ENCODE measurements around the gene CAMTA1. TPM values are rescaled to one million over a fixed set of nuclear protein-coding genes. Genes with fewer than 3 reads are reported as not detected.

The CAMTA1 gene
- polyA plus RNA-seq, 1 experiment = 23.1 TPM

GRCh38 chr1:6819246-6820040 lies 34.2 kb downstream of the CAMTA1 start:
- POLR2A ChIA-PET = no interaction called here
- Histone ChIP-seq H3K4me3 (ENCODE audit: low read depth, low read length) (no peak overlapping the region), H3K27me3 (ENCODE audit: control insufficient read depth, insufficient read depth, low read length) (no peaks in the 10 kb centered on the region), H3K36me3 (ENCODE audit: control insufficient read depth, insufficient read depth, low read length) (no peaks in the 10 kb centered on the region)
- CTCF ChIA-PET = interaction anchor here (0.6 to 1.3 kb wide), 3 partner anchors 16 to 373 kb away, joined by 3 to 4 read pairs (median 3); no protein-coding TSS in a partner anchor
- DNase-seq (ENCODE audit: low read depth) = no peak
- TF ChIP-seq, protein P1, sequence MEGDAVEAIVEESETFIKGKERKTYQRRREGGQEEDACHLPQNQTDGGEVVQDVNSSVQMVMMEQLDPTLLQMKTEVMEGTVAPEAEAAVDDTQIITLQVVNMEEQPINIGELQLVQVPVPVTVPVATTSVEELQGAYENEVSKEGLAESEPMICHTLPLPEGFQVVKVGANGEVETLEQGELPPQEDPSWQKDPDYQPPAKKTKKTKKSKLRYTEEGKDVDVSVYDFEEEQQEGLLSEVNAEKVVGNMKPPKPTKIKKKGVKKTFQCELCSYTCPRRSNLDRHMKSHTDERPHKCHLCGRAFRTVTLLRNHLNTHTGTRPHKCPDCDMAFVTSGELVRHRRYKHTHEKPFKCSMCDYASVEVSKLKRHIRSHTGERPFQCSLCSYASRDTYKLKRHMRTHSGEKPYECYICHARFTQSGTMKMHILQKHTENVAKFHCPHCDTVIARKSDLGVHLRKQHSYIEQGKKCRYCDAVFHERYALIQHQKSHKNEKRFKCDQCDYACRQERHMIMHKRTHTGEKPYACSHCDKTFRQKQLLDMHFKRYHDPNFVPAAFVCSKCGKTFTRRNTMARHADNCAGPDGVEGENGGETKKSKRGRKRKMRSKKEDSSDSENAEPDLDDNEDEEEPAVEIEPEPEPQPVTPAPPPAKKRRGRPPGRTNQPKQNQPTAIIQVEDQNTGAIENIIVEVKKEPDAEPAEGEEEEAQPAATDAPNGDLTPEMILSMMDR (IDR thresholded peaks at IDR 0.05; ENCODE audit: insufficient read depth, low read depth, low read length) = no peak

DNA sequence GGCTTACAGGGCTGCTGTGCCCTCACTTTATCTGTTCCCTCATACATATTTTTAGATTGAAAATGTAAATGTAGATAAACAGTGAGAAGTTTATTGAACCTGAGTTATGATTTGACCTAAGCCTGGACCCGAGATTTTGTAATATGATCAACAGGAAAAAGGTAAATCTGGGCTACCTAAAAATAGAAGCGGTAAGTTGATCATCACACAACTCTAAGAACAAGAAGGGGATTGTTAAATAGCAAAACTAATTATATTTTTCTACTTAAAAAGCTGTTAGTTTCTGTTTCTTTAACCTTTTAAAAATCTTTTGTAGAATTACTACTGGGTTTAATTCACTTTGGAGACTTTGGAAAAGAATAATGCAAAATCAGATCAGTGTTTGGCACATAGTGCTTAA lies 35.6 kb downstream of the CAMTA1 start:
- ChIA-PET POLR2A (no interaction called here), CTCF (no interaction called here)
- Histone ChIP-seq H3K36me3 (ENCODE audit: control insufficient read depth, insufficient read depth, low read length) (no peaks in the 10 kb centered on the region), H3K27me3 (ENCODE audit: control insufficient read depth, insufficient read depth, low read length) (no peaks in the 10 kb centered on the region), H3K4me3 (ENCODE audit: low read depth, low read length) (no peak overlapping the region)
- TF ChIP-seq, protein P1 (IDR thresholded peaks at IDR 0.05; ENCODE audit: insufficient read depth, low read depth, low read length) = no peak
- no peak for DNase-seq (ENCODE audit: low read depth)

GRCh38 chr1:6822530-6823359 lies 37.5 kb downstream of the CAMTA1 start:
- CTCF ChIA-PET = no interaction called here
- Histone ChIP-seq H3K27me3 (ENCODE audit: control insufficient read depth, insufficient read depth, low read length) (no peaks in the 10 kb centered on the region), H3K4me3 (ENCODE audit: low read depth, low read length) (no peak overlapping the region), H3K36me3 (ENCODE audit: control insufficient read depth, insufficient read depth, low read length) (no peaks in the 10 kb centered on the region)
- no peak for DNase-seq (ENCODE audit: low read depth)
- TF ChIP-seq, protein P1 (IDR thresholded peaks at IDR 0.05; ENCODE audit: insufficient read depth, low read depth, low read length) = no peak
- POLR2A ChIA-PET = no interaction called here

GRCh38 chr1:6823793-6824192 lies 38.5 kb downstream of the CAMTA1 start:
- no peak for DNase-seq (ENCODE audit: low read depth)
- POLR2A ChIA-PET = no interaction called here
- Histone ChIP-seq H3K4me3 (ENCODE audit: low read depth, low read length) (no peak overlapping the region), H3K27me3 (ENCODE audit: control insufficient read depth, insufficient read depth, low read length) (no peaks in the 10 kb centered on the region), H3K36me3 (ENCODE audit: control insufficient read depth, insufficient read depth, low read length) (no peaks in the 10 kb centered on the region)
- CTCF ChIA-PET = interaction anchor here (0.9 kb wide), 1 partner anchor 21 kb away, joined by 3 read pairs; no protein-coding TSS in a partner anchor
- TF ChIP-seq, protein P1 (IDR thresholded peaks at IDR 0.05; ENCODE audit: insufficient read depth, low read depth, low read length) = no peak
